Adrenal gland (tissue), 5 donors: ENCODE measurements around the gene QRICH2.

Experiments used
- CTCF ChIP-seq, 6 experiments: fragments of 450-650 bp in 4 of 6; fragments of 200-600 bp in 2 of 6; sonication (generic) in 1 of 6; IDR thresholded peaks; 1 replicate in 5 of 6; 2 replicates in 1 of 6; pipeline versions ENCODE4 v1.5.1 to v1.8.0; 2016 to 2021; ENCODE audit warnings: antibody characterized with exemption in 6 of 6, mild to moderate bottlenecking in 2 of 6, moderate library complexity in 1 of 6
- POLR2A ChIP-seq, 2 donors: fragments of 450-650 bp; IDR thresholded peaks; one replicate each; pipeline ENCODE4 v1.6.1; 2017; ENCODE audit warnings: antibody characterized with exemption in 2 of 2, mild to moderate bottlenecking in 2 of 2, moderate library complexity in 1 of 2
- donor health status: DM: no; HTN: no; CAD: no.

- TF ChIP-seq CTCF (IDR thresholded peaks at IDR 0.05): no peak
- no peak for TF ChIP-seq POLR2A (IDR thresholded peaks at IDR 0.05)
Measured at GRCh38 chr17:76354317-76354729, 46.2 kb upstream of the QRICH2 start.
